Naive thymus-derived CD4-positive, alpha-beta T cell (primary cell): ENCODE measurements around the gene B3GALNT2. TPM values are rescaled to one million over a fixed set of nuclear protein-coding genes. Genes with fewer than 3 reads are reported as not detected.
"Not testable (repeated sequence)": the region's sequence is repeated elsewhere in the genome, so short reads cannot be mapped to it uniquely, and the experiment has no call there.

Experiments
- ATAC-seq: fragments of 150-1000 bp; cut with Tn5 transposase; 2 replicates; pipeline ENCODE4 v1.10.0; 2021; ENCODE audit warnings: mild to moderate bottlenecking, moderate library complexity
- CTCF ChIA-PET: fragments of 350-600 bp; sonication (Branson Sonifier 250); formaldehyde crosslinking; loops from one replicate; lab custom pipeline; 2021; ENCODE audit warnings: antibody characterized with exemption; lab: Charles Lee
- POLR2A ChIA-PET: fragments of 350-600 bp; sonication (Branson Sonifier 250); formaldehyde crosslinking; loops from one replicate; lab custom pipeline; 2021; ENCODE audit warnings: antibody characterized with exemption, inconsistent platforms; lab: Charles Lee
- DNase-seq, 9 donors: peaks; one replicate each; pipeline versions ENCODE4 v3.0.0 to v3.0.0-alpha.2; 2020 to 2022; ENCODE audit warnings: mixed read lengths in 1 of 9
- H3K27ac ChIP-seq: one replicate; pipeline ENCODE4 v1.7.0; 2013; ENCODE audit warnings: mild to moderate bottlenecking, low read depth, low read length, moderate library complexity
- H3K27me3 ChIP-seq, 2 donors: one replicate each; pipeline ENCODE4 v1.7.0; 2013; ENCODE audit warnings: low read length in 2 of 2, mild to moderate bottlenecking in 2 of 2, moderate library complexity in 2 of 2; ENCODE audit not compliant: control insufficient read depth in 2 of 2, insufficient read depth in 2 of 2
- H3K36me3 ChIP-seq, 3 experiments: 1 replicate in 2 of 3; 2 replicates in 1 of 3; pipeline ENCODE4 v1.7.0; 2013; ENCODE audit warnings: low read length in 3 of 3, mild to moderate bottlenecking in 3 of 3, moderate library complexity in 1 of 3; ENCODE audit not compliant: insufficient read depth in 3 of 3, control insufficient read depth in 2 of 3
- H3K4me1 ChIP-seq, 2 donors: one replicate each; pipeline ENCODE4 v1.7.0; 2013; ENCODE audit warnings: low read length in 2 of 2, mild to moderate bottlenecking in 2 of 2, moderate library complexity in 1 of 2; ENCODE audit not compliant: control insufficient read depth in 2 of 2, insufficient read depth in 2 of 2
- H3K4me3 ChIP-seq: 2 replicates; pipeline ENCODE4 v1.7.0; 2013; ENCODE audit warnings: mild to moderate bottlenecking, low read length
- H3K9me3 ChIP-seq, 3 experiments: 1 replicate in 2 of 3; 2 replicates in 1 of 3; pipeline ENCODE4 v1.7.0; 2013; ENCODE audit warnings: low read length in 3 of 3; ENCODE audit not compliant: control insufficient read depth in 2 of 3
- H3K27ac Mint-ChIP-seq, 9 donors: one replicate each; pipeline ENCODE4 v1.8.0; 2020 to 2022; ENCODE audit warnings: mixed read lengths in 9 of 9, mild to moderate bottlenecking in 8 of 9, moderate library complexity in 5 of 9, inconsistent platforms in 2 of 9
- H3K27me3 Mint-ChIP-seq, 5 donors: one replicate each; pipeline ENCODE4 v1.8.0; 2021 to 2022; ENCODE audit warnings: mixed read lengths in 5 of 5, mild to moderate bottlenecking in 1 of 5
- H3K36me3 Mint-ChIP-seq, 5 donors: one replicate each; pipeline ENCODE4 v1.8.0; 2020 to 2022; ENCODE audit warnings: mixed read lengths in 5 of 5, mild to moderate bottlenecking in 3 of 5, inconsistent platforms in 1 of 5
- H3K4me1 Mint-ChIP-seq, 7 donors: one replicate each; pipeline ENCODE4 v1.8.0; 2020 to 2022; ENCODE audit warnings: mixed read lengths in 7 of 7, mild to moderate bottlenecking in 3 of 7, inconsistent platforms in 1 of 7
- H3K4me3 Mint-ChIP-seq, 10 donors: one replicate each; pipeline ENCODE4 v1.8.0; 2020 to 2022; ENCODE audit warnings: mild to moderate bottlenecking in 10 of 10, mixed read lengths in 10 of 10, moderate library complexity in 6 of 10, inconsistent platforms in 2 of 10
- H3K9me3 Mint-ChIP-seq, 11 donors: one replicate each; pipeline ENCODE4 v1.8.0; 2020 to 2022; ENCODE audit warnings: mixed read lengths in 11 of 11, mild to moderate bottlenecking in 4 of 11, inconsistent platforms in 1 of 11, moderate library complexity in 1 of 11
- intact Hi-C, 2 donors: fragments of 100-400 bp; cut with micrococcal nuclease; formaldehyde crosslinking; loops; one replicate each; pipeline ENCODE4 v1.15.1; 2023
- polyA plus RNA-seq, 2 donors: library from polyadenylated mRNA; unstranded; fragments of 300-500 nt; fragmentation: Illumina TruSeq; gene quantifications; one replicate each; pipeline ENCODE4 v1.2.3, GENCODE V29; 2021
- total RNA-seq, 6 experiments: library from RNA in 5 of 6; stranded (reverse) in 5 of 6; gene quantifications; 1 replicate in 5 of 6; 2 replicates in 1 of 6; pipeline ENCODE4 v1.2.3 and lab custom pipeline; 2021 to 2026

B3GALNT2 gene
- total and polyA plus RNA-seq, 7 experiments from 2014 or later, result 4.3 to 10.1 (median 6.6) TPM

GRCh38 chr1:235542845-235543244, 38.6 kb upstream of the B3GALNT2 start:
- H3K36me3 Mint-ChIP-seq, POLR2A ChIA-PET, H3K4me3 Mint-ChIP-seq, H3K4me3 ChIP-seq, intact Hi-C loops, H3K36me3 ChIP-seq, H3K9me3 ChIP-seq, DNase-seq, H3K27ac ChIP-seq, H3K27ac Mint-ChIP-seq, CTCF ChIA-PET, H3K27me3 Mint-ChIP-seq, H3K4me1 Mint-ChIP-seq, H3K27me3 ChIP-seq, H3K9me3 Mint-ChIP-seq, H3K4me1 ChIP-seq, ATAC-seq: not testable (repeated sequence)

GRCh38 chr1:235533476-235534168, 29.4 kb upstream of the B3GALNT2 start:
- H3K4me3 ChIP-seq, result no peak overlapping the region
- H3K9me3 ChIP-seq, result no peaks in the 10 kb centered on the region
- H3K27me3 ChIP-seq, result no peaks in the 10 kb centered on the region
- Mint-ChIP-seq H3K9me3 (no peaks in the 10 kb centered on the region), H3K27ac (no peak overlapping the region), H3K4me3 (no peak overlapping the region), H3K4me1 (peaks cover 0 to 1% (median 0%) of the 10 kb centered on the region in 7 donors), H3K27me3 (peaks cover 0 to 5% (median 0%) of the 10 kb centered on the region in 5 donors), H3K36me3 (no peaks in the 10 kb centered on the region)
- intact Hi-C loops, result no loop called here
- no peak overlapping the region for H3K27ac ChIP-seq
- CTCF ChIA-PET, result no interaction called here
- POLR2A ChIA-PET, result no interaction called here
- H3K36me3 ChIP-seq, result no peaks in the 10 kb centered on the region
- ATAC-seq (no peak), DNase-seq (no peak)
- no peaks in the 10 kb centered on the region for H3K4me1 ChIP-seq

- Mint-ChIP-seq H3K9me3 (no peaks in the 10 kb centered on the region), H3K36me3 (no peaks in the 10 kb centered on the region), H3K4me1 (peaks cover 0 to 1% (median 0%) of the 10 kb centered on the region in 7 donors), H3K27me3 (peaks cover 0 to 5% (median 0%) of the 10 kb centered on the region in 5 donors), H3K27ac (no peak overlapping the region), H3K4me3 (no peak overlapping the region)
- Histone ChIP-seq H3K27ac (no peak overlapping the region), H3K4me1 (no peaks in the 10 kb centered on the region), H3K9me3 (no peaks in the 10 kb centered on the region), H3K27me3 (no peaks in the 10 kb centered on the region), H3K4me3 (no peak overlapping the region), H3K36me3 (no peaks in the 10 kb centered on the region)
- DNase-seq, result no peak
- POLR2A ChIA-PET, result no interaction called here
- no peak for ATAC-seq
- CTCF ChIA-PET, result interaction anchor here (1.0 kb wide), 1 partner anchor 9 kb away, joined by 3 read pairs; no protein-coding TSS in a partner anchor
- intact Hi-C loops, result no loop called here
Measured at GRCh38 chr1:235532360-235532759, 28.1 kb upstream of the B3GALNT2 start.

GRCh38 chr1:235527196-235527814, 23.1 kb upstream of the B3GALNT2 start:
- H3K27me3 Mint-ChIP-seq, result peaks cover 0 to 6% (median 0%) of the 10 kb centered on the region in 5 donors

GRCh38 chr1:235525314-235525713, 21.1 kb upstream of the B3GALNT2 start:
- H3K27ac ChIP-seq, result no peak overlapping the region
- Mint-ChIP-seq H3K4me3 (no peak overlapping the region), H3K27me3 (peaks cover 0 to 11% (median 0%) of the 10 kb centered on the region in 5 donors), H3K27ac (no peak overlapping the region), H3K9me3 (no peaks in the 10 kb centered on the region), H3K36me3 (no peaks in the 10 kb centered on the region), H3K4me1 (peaks cover 0 to 5% (median 0%) of the 10 kb centered on the region in 7 donors)
- no peak overlapping the region for H3K4me3 ChIP-seq
- intact Hi-C loops, result no loop called here
- ChIA-PET CTCF (interaction anchor here (0.7 kb wide), 1 partner anchor 78 kb away, joined by 3 read pairs; no protein-coding TSS in a partner anchor), POLR2A (no interaction called here)
- no peaks in the 10 kb centered on the region for H3K36me3 ChIP-seq
- no peaks in the 10 kb centered on the region for H3K27me3 ChIP-seq
- no peaks in the 10 kb centered on the region for H3K4me1 ChIP-seq
- DNase-seq (no peak), ATAC-seq (no peak)
- H3K9me3 ChIP-seq, result no peaks in the 10 kb centered on the region

More at GRCh38 chr1:235527196-235527814, 23.1 kb upstream of the B3GALNT2 start:
- no peak overlapping the region for H3K27ac ChIP-seq
- intact Hi-C loops, result no loop called here
- ChIA-PET CTCF (interaction anchor here (1.0 kb wide), 1 partner anchor 13 kb away, joined by 3 read pairs; no protein-coding TSS in a partner anchor), POLR2A (interaction anchor here (0.5 kb wide), 1 partner anchor 399 kb away, joined by 3 read pairs; the partner anchor contains the start of gene TOMM20)
- Mint-ChIP-seq H3K27ac (no peak overlapping the region), H3K4me1 (peaks cover 0 to 5% (median 0%) of the 10 kb centered on the region in 7 donors), H3K4me3 (no peak overlapping the region), H3K36me3 (no peaks in the 10 kb centered on the region), H3K9me3 (no peaks in the 10 kb centered on the region)
- ATAC-seq (no peak), DNase-seq (no peak)
- no peaks in the 10 kb centered on the region for H3K9me3 ChIP-seq
- H3K4me1 ChIP-seq, result no peaks in the 10 kb centered on the region
- H3K27me3 ChIP-seq, result no peaks in the 10 kb centered on the region
- H3K36me3 ChIP-seq, result no peaks in the 10 kb centered on the region
- H3K4me3 ChIP-seq, result no peak overlapping the region

GRCh38 chr1:235516862-235517446, 12.7 kb upstream of the B3GALNT2 start:
- no peaks in the 10 kb centered on the region for H3K9me3 ChIP-seq
- no peaks in the 10 kb centered on the region for H3K9me3 Mint-ChIP-seq
- peaks cover 0 to 10% (median 0%) of the 10 kb centered on the region in 7 donors for H3K4me1 Mint-ChIP-seq
- H3K27me3 ChIP-seq, result no peaks in the 10 kb centered on the region
- DNase-seq, result no peak
- no peak overlapping the region for H3K27ac Mint-ChIP-seq
- intact Hi-C loops, result no loop called here
- H3K4me3 ChIP-seq, result no peak overlapping the region
- POLR2A ChIA-PET, result interaction anchor here (0.5 kb wide), 1 partner anchor 10 kb away, joined by 3 read pairs; no protein-coding TSS in a partner anchor
- CTCF ChIA-PET, result interaction anchor here (0.6 kb wide), 1 partner anchor 455 kb away, joined by 3 read pairs; no protein-coding TSS in a partner anchor
- H3K27ac ChIP-seq, result no peak overlapping the region
- H3K27me3 Mint-ChIP-seq, result peaks cover 0 to 22% (median 0%) of the 10 kb centered on the region in 5 donors
- no peaks in the 10 kb centered on the region for H3K36me3 ChIP-seq
- no peak overlapping the region for H3K4me3 Mint-ChIP-seq
- H3K36me3 Mint-ChIP-seq, result no peaks in the 10 kb centered on the region
- ATAC-seq, result no peak
- no peaks in the 10 kb centered on the region for H3K4me1 ChIP-seq
